Measurements from ENCODE around the gene DECR2. TPM values are rescaled to one million over a fixed set of nuclear protein-coding genes. Genes with fewer than 3 reads are reported as not detected.

The DECR2 gene
- total and polyA plus RNA-seq, 2 of the 4 experiments (the other 2 are of a cell fraction): 3.9 to 26.7 TPM

DNA sequence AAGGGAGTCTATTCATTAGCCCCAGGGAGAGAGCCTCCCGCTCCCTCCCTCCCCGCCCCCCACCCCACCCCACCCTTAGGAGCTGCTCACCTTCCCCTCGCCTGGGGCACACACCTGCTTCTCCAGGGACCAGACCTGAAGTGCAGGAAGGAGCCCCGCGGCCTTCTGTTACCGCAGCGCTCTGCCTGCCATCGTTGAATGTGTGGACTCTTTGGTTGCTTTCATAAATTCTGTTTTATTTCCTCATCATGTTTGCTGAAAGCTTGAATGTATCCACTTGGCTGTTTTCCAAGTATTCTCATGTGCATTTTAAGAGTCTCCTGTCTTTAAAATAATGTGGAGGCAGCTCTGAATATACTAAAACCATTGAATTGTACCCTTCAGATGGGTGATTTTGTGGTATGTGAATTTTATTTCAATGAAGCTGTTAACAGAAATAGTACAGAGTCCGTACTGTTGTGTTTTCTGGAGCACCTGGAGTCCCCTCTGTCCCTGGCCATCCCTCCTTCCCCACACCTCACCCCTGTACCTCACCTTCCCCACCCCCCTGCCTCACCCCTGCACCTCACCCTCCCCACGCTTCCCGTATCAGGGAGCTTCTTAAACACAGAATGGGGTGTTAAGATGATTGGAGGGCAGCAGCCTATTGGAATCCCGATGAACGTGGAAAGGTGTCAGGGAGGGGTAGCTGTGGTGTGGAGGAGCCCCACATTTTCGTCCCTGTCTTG lies 49.3 kb downstream of the DECR2 start:
- dilution Hi-C loops (cut with HindIII; ENCODE audit: low sequenced_read_pairs, unreplicated experiment) (no loop called here), intact Hi-C loops (cut with micrococcal nuclease) (no loop called here), in situ Hi-C loops (cut with MboI; ENCODE audit: low sequenced_read_pairs) (no loop called here)
- Histone ChIP-seq H3K18ac (ENCODE audit: low read depth, low read length) (no peak overlapping the region), H3K14ac (replicated peaks; ENCODE audit: low read depth, low read length) (no peak overlapping the region), H4K8ac (ENCODE audit: low read depth in 2 of 2, low read length in 2 of 2) (no peak overlapping the region), H2BK120ac (ENCODE audit: low read depth, low read length) (no peak overlapping the region), H3K27me3 (ENCODE audit: control insufficient read depth, insufficient read depth, low read length) (no peaks in the 10 kb centered on the region), H3K36me3 (ENCODE audit: control insufficient read depth, insufficient read depth, low read length) (no peaks in the 10 kb centered on the region), H2AFZ (replicated peaks; ENCODE audit: low read length, poor library complexity) (no peak overlapping the region), H2BK5ac (ENCODE audit: low read depth, low read length, poor library complexity, severe bottlenecking) (no peak overlapping the region), H2BK20ac (ENCODE audit: low read depth, low read length) (no peak overlapping the region), H3K4me2 (ENCODE audit: low read depth, low read length) (no peak overlapping the region), H3K4me3 (ENCODE audit: insufficient read depth, low read depth, low read length) (no peak overlapping the region), H3K4me1 (ENCODE audit: control insufficient read depth, insufficient read depth, low read length) (no peaks in the 10 kb centered on the region), H3K23ac (ENCODE audit: low read depth, low read length) (no peak overlapping the region), H2BK15ac (ENCODE audit: low read depth, low read length) (no peak overlapping the region), H3K79me1 (ENCODE audit: low read depth in 1 of 2, low read length in 2 of 2) (peaks cover 18 to 51% of the 10 kb centered on the region in 2 experiments), H4K5ac (ENCODE audit: low read depth, low read length) (no peak overlapping the region), H3K56ac (ENCODE audit: extremely low read depth, insufficient read depth, low read length) (no peak overlapping the region), H3K27ac (ENCODE audit: insufficient read depth, low read length) (no peak overlapping the region), H3K9me1 (ENCODE audit: insufficient read depth, low read length) (peaks cover 13% of the 10 kb centered on the region), H4K20me1 (ENCODE audit: insufficient read depth, low read length) (peaks cover 29% of the 10 kb centered on the region), H3K9ac (ENCODE audit: low read depth, low read length) (no peak overlapping the region), H3K4ac (ENCODE audit: low read depth, low read length) (no peak overlapping the region), H4K91ac (ENCODE audit: insufficient read depth, low read depth, low read length) (no peak overlapping the region), H3K9me3 (ENCODE audit: control insufficient read depth, insufficient read depth, low read length) (no peaks in the 10 kb centered on the region), H2AK9ac (replicated peaks; ENCODE audit: low read depth, low read length, poor library complexity) (no peak overlapping the region), H2AK5ac (ENCODE audit: low read depth, low read length) (no peak overlapping the region)
- no peak for TF ChIP-seq MAZ (IDR thresholded peaks at IDR 0.05; ENCODE audit: borderline replicate concordance, low read depth, low read length)
- TF ChIP-seq NFE2L2 (IDR thresholded peaks at IDR 0.05; ENCODE audit: low read depth, low read length): no peak
- no peak for TF ChIP-seq CEBPB (IDR thresholded peaks at IDR 0.05; ENCODE audit: low read depth, low read length)
- TF ChIP-seq MAFK (IDR thresholded peaks at IDR 0.05; ENCODE audit: low read depth, low read length): no peak
- TF ChIP-seq, protein P1, sequence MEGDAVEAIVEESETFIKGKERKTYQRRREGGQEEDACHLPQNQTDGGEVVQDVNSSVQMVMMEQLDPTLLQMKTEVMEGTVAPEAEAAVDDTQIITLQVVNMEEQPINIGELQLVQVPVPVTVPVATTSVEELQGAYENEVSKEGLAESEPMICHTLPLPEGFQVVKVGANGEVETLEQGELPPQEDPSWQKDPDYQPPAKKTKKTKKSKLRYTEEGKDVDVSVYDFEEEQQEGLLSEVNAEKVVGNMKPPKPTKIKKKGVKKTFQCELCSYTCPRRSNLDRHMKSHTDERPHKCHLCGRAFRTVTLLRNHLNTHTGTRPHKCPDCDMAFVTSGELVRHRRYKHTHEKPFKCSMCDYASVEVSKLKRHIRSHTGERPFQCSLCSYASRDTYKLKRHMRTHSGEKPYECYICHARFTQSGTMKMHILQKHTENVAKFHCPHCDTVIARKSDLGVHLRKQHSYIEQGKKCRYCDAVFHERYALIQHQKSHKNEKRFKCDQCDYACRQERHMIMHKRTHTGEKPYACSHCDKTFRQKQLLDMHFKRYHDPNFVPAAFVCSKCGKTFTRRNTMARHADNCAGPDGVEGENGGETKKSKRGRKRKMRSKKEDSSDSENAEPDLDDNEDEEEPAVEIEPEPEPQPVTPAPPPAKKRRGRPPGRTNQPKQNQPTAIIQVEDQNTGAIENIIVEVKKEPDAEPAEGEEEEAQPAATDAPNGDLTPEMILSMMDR (conservative IDR thresholded peaks at IDR 0.05; ENCODE audit: low read depth, low read length): no peak
- no peak for TF ChIP-seq RAD21 (IDR thresholded peaks at IDR 0.05; ENCODE audit: low read length)
- no peak for TF ChIP-seq MXI1 (IDR thresholded peaks at IDR 0.05; ENCODE audit: borderline replicate concordance, low read depth, low read length)
- TF ChIP-seq, protein P2, sequence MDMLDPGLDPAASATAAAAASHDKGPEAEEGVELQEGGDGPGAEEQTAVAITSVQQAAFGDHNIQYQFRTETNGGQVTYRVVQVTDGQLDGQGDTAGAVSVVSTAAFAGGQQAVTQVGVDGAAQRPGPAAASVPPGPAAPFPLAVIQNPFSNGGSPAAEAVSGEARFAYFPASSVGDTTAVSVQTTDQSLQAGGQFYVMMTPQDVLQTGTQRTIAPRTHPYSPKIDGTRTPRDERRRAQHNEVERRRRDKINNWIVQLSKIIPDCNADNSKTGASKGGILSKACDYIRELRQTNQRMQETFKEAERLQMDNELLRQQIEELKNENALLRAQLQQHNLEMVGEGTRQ (IDR thresholded peaks at IDR 0.05; ENCODE audit: low read depth, low read length): no peak
- no peak for TF ChIP-seq POLR2A (IDR thresholded peaks at IDR 0.05; ENCODE audit: low read depth, low read length)
- no peak for TF ChIP-seq CHD1 (IDR thresholded peaks at IDR 0.05; ENCODE audit: low read depth, low read length)
- TF ChIP-seq, protein P3, sequence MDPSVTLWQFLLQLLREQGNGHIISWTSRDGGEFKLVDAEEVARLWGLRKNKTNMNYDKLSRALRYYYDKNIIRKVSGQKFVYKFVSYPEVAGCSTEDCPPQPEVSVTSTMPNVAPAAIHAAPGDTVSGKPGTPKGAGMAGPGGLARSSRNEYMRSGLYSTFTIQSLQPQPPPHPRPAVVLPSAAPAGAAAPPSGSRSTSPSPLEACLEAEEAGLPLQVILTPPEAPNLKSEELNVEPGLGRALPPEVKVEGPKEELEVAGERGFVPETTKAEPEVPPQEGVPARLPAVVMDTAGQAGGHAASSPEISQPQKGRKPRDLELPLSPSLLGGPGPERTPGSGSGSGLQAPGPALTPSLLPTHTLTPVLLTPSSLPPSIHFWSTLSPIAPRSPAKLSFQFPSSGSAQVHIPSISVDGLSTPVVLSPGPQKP (IDR thresholded peaks at IDR 0.05; ENCODE audit: borderline replicate concordance, low read depth, low read length): no peak
- TF ChIP-seq RFX5 (IDR thresholded peaks at IDR 0.05; ENCODE audit: low read depth, low read length): no peak
- TF ChIP-seq FOS (IDR thresholded peaks at IDR 0.05; ENCODE audit: low read depth, low read length): no peak
- TF ChIP-seq RCOR1 (IDR thresholded peaks at IDR 0.05; ENCODE audit: insufficient replicate concordance, low read length): no peak
- no peak for TF ChIP-seq BHLHE40 (IDR thresholded peaks at IDR 0.05; ENCODE audit: low read depth, low read length)
- TF ChIP-seq SMC3 (IDR thresholded peaks at IDR 0.05; ENCODE audit: low read depth, low read length): no peak
- POLR2A ChIA-PET (ENCODE audit: unreplicated experiment): no interaction called here
- CTCF ChIA-PET: interaction anchor here (0.6 kb wide), 1 partner anchor 185 kb away, joined by 3 read pairs; the partner anchor contains the start of gene METTL26
- no peak for ATAC-seq (ENCODE audit: low read depth)
- 100% methylated on average over 1 of the region's 14 CpGs; no CpG with 5 or more reads in 1 of the 2 experiments for WGBS, 2 experiments (ENCODE audit: extremely low coverage in 2 of 2, insufficient read length in 1 of 2)
- no peak for DNase-seq
- BruUV-seq (replicated peaks): no TSS peak

All from IMR-90 (cell line).